Suprapubic skin (tissue), 4 donors: ENCODE results near the gene SOCS7. TPM values are rescaled to one million over a fixed set of nuclear protein-coding genes. Genes with fewer than 3 reads are reported as not detected.

Source experiments
- DNase-seq, 2 donors: peaks; one replicate each; pipeline ENCODE4 v3.0.0-alpha.2; 2019; ENCODE audit warnings: low spot score in 2 of 2
- H3K27ac ChIP-seq: fragments of 200-600 bp; sonication (generic); one replicate; pipeline ENCODE4 v1.5.1; 2019
- H3K27me3 ChIP-seq: fragments of 200-600 bp; sonication (generic); one replicate; pipeline ENCODE4 v1.5.1; 2019
- H3K36me3 ChIP-seq: fragments of 200-600 bp; sonication (generic); one replicate; pipeline ENCODE4 v1.5.1; 2019
- H3K4me1 ChIP-seq: fragments of 200-600 bp; sonication (generic); one replicate; pipeline ENCODE4 v1.5.1; 2019
- H3K4me3 ChIP-seq: fragments of 200-600 bp; sonication (generic); one replicate; pipeline ENCODE4 v1.5.1; 2019; ENCODE audit warnings: mild to moderate bottlenecking
- H3K9me3 ChIP-seq: fragments of 200-600 bp; sonication (generic); one replicate; pipeline ENCODE4 v1.5.1; 2019
- CTCF ChIP-seq, 2 donors: fragments of 200-600 bp in 1 of 2; fragments of 450-650 bp in 1 of 2; sonication (generic) in 1 of 2; IDR thresholded peaks; one replicate each; pipeline ENCODE4 v1.5.1; 2016 to 2019; ENCODE audit warnings: antibody characterized with exemption in 2 of 2, mild to moderate bottlenecking in 1 of 2, moderate library complexity in 1 of 2
- EP300 ChIP-seq: sonication (generic); formaldehyde crosslinking; IDR thresholded peaks from one replicate; pipeline ENCODE4 v1.6.1; 2017; ENCODE audit warnings: antibody characterized with exemption
- POLR2A ChIP-seq, 2 donors: fragments of 450-650 bp; IDR thresholded peaks; one replicate each; pipeline ENCODE4 v1.6.1; 2017; ENCODE audit warnings: antibody characterized with exemption in 2 of 2, mild to moderate bottlenecking in 2 of 2, moderate library complexity in 2 of 2
- POLR2AphosphoS5 ChIP-seq, 3 donors: sonication (generic); formaldehyde crosslinking; IDR thresholded peaks; one replicate each; pipeline ENCODE4 v1.6.1; 2017; ENCODE audit warnings: antibody characterized with exemption in 3 of 3
- WGBS: methylation state at CpG from one replicate; pipeline ENCODE4 v1.1.5; 2018; 5-methylcytosine and 5-hydroxymethylcytosine counted together
- total RNA-seq, 4 donors: library from RNA; depleted of rRNA; stranded (reverse); fragments of >200 nt; gene quantifications; one replicate each; pipeline ENCODE4 v1.1.0, GENCODE V29; 2016

SOCS7 gene
- total RNA-seq, 4 donors from 2014 or later: 20.7 to 44.9 (median 37.1) TPM

GRCh38 chr17:38326996-38327792 is 24.4 kb upstream of the SOCS7 start:
- WGBS: 73% methylated on average over 7 of the region's 8 CpGs
- no peaks in the 10 kb centered on the region for H3K9me3 ChIP-seq
- TF ChIP-seq CTCF (IDR thresholded peaks at IDR 0.05) (no peak), POLR2AphosphoS5 (IDR thresholded peaks at IDR 0.05) (no peak), POLR2A (IDR thresholded peaks at IDR 0.05) (no peak), EP300 (no peak)
- peak in 1 of 2 donors; percentile 65 for DNase-seq
- peaks cover 3% of the 10 kb centered on the region for H3K36me3 ChIP-seq
- H3K27ac ChIP-seq: no peak overlapping the region
- H3K4me1 ChIP-seq: peaks cover 25% of the 10 kb centered on the region
- H3K27me3 ChIP-seq: peaks cover 5% of the 10 kb centered on the region
- no peak overlapping the region for H3K4me3 ChIP-seq

- 35% methylated on average over 1 of the region's 1 CpG for WGBS
These were observed 23.7 kb upstream of the SOCS7 start for GRCh38 chr17:38327936-38328335.

GRCh38 chr17:38328620-38329019 is 23.0 kb upstream of the SOCS7 start:
- WGBS: 79% methylated on average over 7 of the region's 7 CpGs
- Histone ChIP-seq H3K36me3 (no peaks in the 10 kb centered on the region), H3K27ac (no peak overlapping the region), H3K4me1 (peaks cover 25% of the 10 kb centered on the region), H3K9me3 (no peaks in the 10 kb centered on the region), H3K4me3 (no peak overlapping the region), H3K27me3 (peaks cover 7% of the 10 kb centered on the region)
- TF ChIP-seq POLR2A (IDR thresholded peaks at IDR 0.05) (no peak), POLR2AphosphoS5 (IDR thresholded peaks at IDR 0.05) (no peak), CTCF (IDR thresholded peaks at IDR 0.05) (no peak), EP300 (no peak)
- no peak for DNase-seq

More at GRCh38 chr17:38327936-38328335, 23.7 kb upstream of the SOCS7 start:
- Histone ChIP-seq H3K4me1 (peaks cover 25% of the 10 kb centered on the region), H3K27me3 (peaks cover 5% of the 10 kb centered on the region), H3K4me3 (no peak overlapping the region), H3K36me3 (peaks cover 3% of the 10 kb centered on the region), H3K27ac (no peak overlapping the region), H3K9me3 (no peaks in the 10 kb centered on the region)
- no peak for TF ChIP-seq CTCF (IDR thresholded peaks at IDR 0.05)
- TF ChIP-seq EP300: no peak
- TF ChIP-seq POLR2AphosphoS5 (IDR thresholded peaks at IDR 0.05): no peak
- no peak for TF ChIP-seq POLR2A (IDR thresholded peaks at IDR 0.05)
- DNase-seq: no peak

- Histone ChIP-seq H3K36me3 (no peaks in the 10 kb centered on the region), H3K27ac (no peak overlapping the region), H3K9me3 (no peaks in the 10 kb centered on the region), H3K4me3 (no peak overlapping the region), H3K4me1 (peaks cover 21% of the 10 kb centered on the region), H3K27me3 (peaks cover 13% of the 10 kb centered on the region)
- DNase-seq: no peak
- no peak for TF ChIP-seq CTCF (IDR thresholded peaks at IDR 0.05)
- TF ChIP-seq POLR2AphosphoS5 (IDR thresholded peaks at IDR 0.05): no peak
- TF ChIP-seq POLR2A (IDR thresholded peaks at IDR 0.05): no peak
- no peak for TF ChIP-seq EP300
- 88% methylated on average over 7 of the region's 7 CpGs for WGBS
These were observed 22.4 kb upstream of the SOCS7 start for GRCh38 chr17:38329284-38329683.

- 94% methylated on average over 23 of the region's 25 CpGs for WGBS
- no peaks in the 10 kb centered on the region for H3K9me3 ChIP-seq
- TF ChIP-seq POLR2AphosphoS5 (IDR thresholded peaks at IDR 0.05): no peak
- no peak for TF ChIP-seq EP300
- TF ChIP-seq CTCF (IDR thresholded peaks at IDR 0.05): no peak
- no peak for TF ChIP-seq POLR2A (IDR thresholded peaks at IDR 0.05)
- peaks cover 15% of the 10 kb centered on the region for H3K27me3 ChIP-seq
- DNase-seq: no peak
- H3K4me3 ChIP-seq: no peak overlapping the region
- H3K36me3 ChIP-seq: no peaks in the 10 kb centered on the region
- H3K4me1 ChIP-seq: peaks cover 18% of the 10 kb centered on the region
- H3K27ac ChIP-seq: no peak overlapping the region
These were observed 21.6 kb upstream of the SOCS7 start for GRCh38 chr17:38329808-38330730.
